ENCODE measurements around the gene CTNNA2.
"Not testable (repeated sequence)": the region's sequence is repeated elsewhere in the genome, so short reads cannot be mapped to it uniquely, and the experiment has no call there.

Gene CTNNA2

GRCh38 chr2:80139001-80139400 lies 626.1 kb downstream of the CTNNA2 start:
- no peak for TF ChIP-seq EZH2phosphoT487 (IDR thresholded peaks at IDR 0.05; ENCODE audit: low read depth)
- no peak for TF ChIP-seq CTCF (IDR thresholded peaks at IDR 0.05; ENCODE audit: low read depth, low read length)
- no peak overlapping the region for H3K4me2 ChIP-seq (ENCODE audit: low read length)
- no peaks in the 10 kb centered on the region for H3K9me3 ChIP-seq (ENCODE audit: insufficient read depth, low read length)
- no peak overlapping the region for H2AFZ ChIP-seq (ENCODE audit: low read depth, low read length)
- H3K27ac ChIP-seq (ENCODE audit: low read length) = no peak overlapping the region
- no peaks in the 10 kb centered on the region for H4K20me1 ChIP-seq (ENCODE audit: insufficient read depth, low read length)
- no peaks in the 10 kb centered on the region for H3K27me3 ChIP-seq (ENCODE audit: low read depth, low read length)
- H3K36me3 ChIP-seq (replicated peaks; ENCODE audit: low read depth, low read length) = no peaks in the 10 kb centered on the region
- no peak overlapping the region for H3K9ac ChIP-seq (ENCODE audit: low read length)
- H3K4me3 ChIP-seq (ENCODE audit: low read length) = no peak overlapping the region
- H3K79me2 ChIP-seq (ENCODE audit: low read length) = no peaks in the 10 kb centered on the region
- no peaks in the 10 kb centered on the region for H3K4me1 ChIP-seq (ENCODE audit: low read length)

GRCh38 chr2:80141007-80141726 lies 628.3 kb downstream of the CTNNA2 start:
- no peak overlapping the region for H2AFZ ChIP-seq (ENCODE audit: low read depth, low read length)
- no peak overlapping the region for H3K4me3 ChIP-seq (ENCODE audit: low read length)
- no peaks in the 10 kb centered on the region for H3K79me2 ChIP-seq (ENCODE audit: low read length)
- H3K9me3 ChIP-seq (ENCODE audit: insufficient read depth, low read length) = no peaks in the 10 kb centered on the region
- no peaks in the 10 kb centered on the region for H3K36me3 ChIP-seq (replicated peaks; ENCODE audit: low read depth, low read length)
- TF ChIP-seq EZH2phosphoT487 (IDR thresholded peaks at IDR 0.05; ENCODE audit: low read depth) = no peak
- no peak for TF ChIP-seq CTCF (IDR thresholded peaks at IDR 0.05; ENCODE audit: low read depth, low read length)
- no peak overlapping the region for H3K4me2 ChIP-seq (ENCODE audit: low read length)
- no peaks in the 10 kb centered on the region for H3K27me3 ChIP-seq (ENCODE audit: low read depth, low read length)
- no peak overlapping the region for H3K27ac ChIP-seq (ENCODE audit: low read length)
- H4K20me1 ChIP-seq (ENCODE audit: insufficient read depth, low read length) = no peaks in the 10 kb centered on the region
- no peaks in the 10 kb centered on the region for H3K4me1 ChIP-seq (ENCODE audit: low read length)
- no peak overlapping the region for H3K9ac ChIP-seq (ENCODE audit: low read length)

- TF ChIP-seq EZH2phosphoT487 (IDR thresholded peaks at IDR 0.05; ENCODE audit: low read depth) = no peak
- no peak for TF ChIP-seq CTCF (IDR thresholded peaks at IDR 0.05; ENCODE audit: low read depth, low read length)
- no peak overlapping the region for H3K4me2 ChIP-seq (ENCODE audit: low read length)
- H3K9me3 ChIP-seq (ENCODE audit: insufficient read depth, low read length) = no peaks in the 10 kb centered on the region
- no peak overlapping the region for H2AFZ ChIP-seq (ENCODE audit: low read depth, low read length)
- no peaks in the 10 kb centered on the region for H3K4me1 ChIP-seq (ENCODE audit: low read length)
- H4K20me1 ChIP-seq (ENCODE audit: insufficient read depth, low read length) = no peaks in the 10 kb centered on the region
- H3K36me3 ChIP-seq (replicated peaks; ENCODE audit: low read depth, low read length) = no peaks in the 10 kb centered on the region
- no peaks in the 10 kb centered on the region for H3K79me2 ChIP-seq (ENCODE audit: low read length)
- no peak overlapping the region for H3K9ac ChIP-seq (ENCODE audit: low read length)
- H3K27ac ChIP-seq (ENCODE audit: low read length) = no peak overlapping the region
- no peak overlapping the region for H3K4me3 ChIP-seq (ENCODE audit: low read length)
- H3K27me3 ChIP-seq (ENCODE audit: low read depth, low read length) = no peaks in the 10 kb centered on the region
These were observed 632.6 kb downstream of the CTNNA2 start for GRCh38 chr2:80145499-80145898.

- not testable (repeated sequence) for H3K9me3 ChIP-seq (ENCODE audit: insufficient read depth, low read length); H3K4me1 ChIP-seq (ENCODE audit: low read length); H3K9ac ChIP-seq (ENCODE audit: low read length); H3K4me2 ChIP-seq (ENCODE audit: low read length); H2AFZ ChIP-seq (ENCODE audit: low read depth, low read length); H3K79me2 ChIP-seq (ENCODE audit: low read length); H3K4me3 ChIP-seq (ENCODE audit: low read length); H4K20me1 ChIP-seq (ENCODE audit: insufficient read depth, low read length); H3K27ac ChIP-seq (ENCODE audit: low read length); H3K36me3 ChIP-seq (replicated peaks; ENCODE audit: low read depth, low read length); H3K27me3 ChIP-seq (ENCODE audit: low read depth, low read length)
These were observed 633.9 kb downstream of the CTNNA2 start for GRCh38 chr2:80146757-80147156.

Measured in OCI-LY3 (cell line).